Neural cell (in vitro differentiated cells): ENCODE measurements around the gene PTGR3. TPM values are rescaled to one million over a fixed set of nuclear protein-coding genes. Genes with fewer than 3 reads are reported as not detected.

Experiments
- H2AFZ ChIP-seq: fragments of 200-600, 300-800 bp; sonication (generic), shearing (Covaris generic); 2 replicates; pipeline ENCODE4 v1.6.0; 2014; ENCODE audit warnings: low read depth, mild to moderate bottlenecking, antibody characterized with exemption, low read length, moderate library complexity
- H3F3A ChIP-seq: fragments of 200-600 bp; shearing (Covaris generic); 2 replicates; pipeline ENCODE4 v1.6.1; 2016; ENCODE audit warnings: mild to moderate bottlenecking, moderate library complexity, mixed read lengths, antibody characterized with exemption, low read length; ENCODE audit not compliant: insufficient read depth, poor library complexity, severe bottlenecking
- H3K27ac ChIP-seq: fragments of 200-600, 300-800 bp; sonication (generic), shearing (Covaris generic); 2 replicates; pipeline ENCODE4 v1.5.1; 2014; ENCODE audit warnings: mild to moderate bottlenecking, low read length, moderate library complexity
- H3K27me3 ChIP-seq: fragments of 300-800, 200-600 bp; sonication (generic), shearing (Covaris generic); 2 replicates; pipeline ENCODE4 v1.6.0; 2014; ENCODE audit warnings: mild to moderate bottlenecking, low read depth, low read length, moderate library complexity; ENCODE audit not compliant: insufficient read depth
- H3K36me3 ChIP-seq: fragments of 300-800, 200-600 bp; sonication (generic), shearing (Covaris generic); 2 replicates; pipeline ENCODE4 v1.5.1; 2014; ENCODE audit warnings: mild to moderate bottlenecking, antibody characterized with exemption, low read length, moderate library complexity; ENCODE audit not compliant: insufficient read depth
- H3K4me2 ChIP-seq: fragments of 300-800, 200-600 bp; sonication (generic), shearing (Covaris generic); 2 replicates; pipeline ENCODE4 v1.6.0; 2014; ENCODE audit warnings: mild to moderate bottlenecking, low read length
- H3K4me3 ChIP-seq: fragments of 300-800, 200-600 bp; sonication (generic), shearing (Covaris generic); 2 replicates; pipeline ENCODE4 v1.5.1; 2014; ENCODE audit warnings: mild to moderate bottlenecking, low read length, moderate library complexity
- H3K79me2 ChIP-seq: fragments of 200-600 bp; shearing (Covaris generic); replicated peaks from 2 replicates; pipeline ENCODE4 v1.6.0; 2014; ENCODE audit warnings: mild to moderate bottlenecking, low read length, moderate library complexity; ENCODE audit not compliant: insufficient read depth
- H3K9ac ChIP-seq: fragments of 300-800, 200-600 bp; sonication (generic), shearing (Covaris generic); 2 replicates; pipeline ENCODE4 v1.6.1; 2016; ENCODE audit warnings: mild to moderate bottlenecking, low read length, mixed read lengths
- H3K9me2 ChIP-seq: fragments of 200-600 bp; shearing (Covaris generic); 2 replicates; pipeline ENCODE4 v1.6.1; 2016; ENCODE audit warnings: mild to moderate bottlenecking, low read length, mixed read lengths; ENCODE audit not compliant: insufficient read depth
- H3K9me3 ChIP-seq: fragments of 200-600, 300-800 bp; sonication (generic), shearing (Covaris generic); 2 replicates; pipeline ENCODE4 v1.6.1; 2016; ENCODE audit warnings: mild to moderate bottlenecking, mixed run types, low read length, moderate library complexity, mixed read lengths
- H4K20me1 ChIP-seq: fragments of 200-600 bp; shearing (Covaris generic); 2 replicates; pipeline ENCODE4 v1.6.1; 2016; ENCODE audit warnings: mild to moderate bottlenecking, mixed run types; ENCODE audit not compliant: insufficient read depth
- EP300 ChIP-seq: fragments of 450-650 bp; conservative IDR thresholded peaks from 2 replicates; pipeline ENCODE4 v1.6.1; 2014; ENCODE audit warnings: antibody characterized with exemption, mild to moderate bottlenecking, moderate library complexity; ENCODE audit not compliant: poor library complexity, severe bottlenecking
- EZH2 ChIP-seq: fragments of 200-600, 300-800 bp; shearing (Covaris generic), sonication (generic); IDR thresholded peaks from 2 replicates; pipeline ENCODE4 v1.6.1; 2014; ENCODE audit warnings: antibody characterized with exemption, low read length, borderline replicate concordance, mild to moderate bottlenecking; ENCODE audit not compliant: insufficient read depth, poor library complexity, severe bottlenecking
- MXI1 ChIP-seq: fragments of 450-650 bp; conservative IDR thresholded peaks from 2 replicates; pipeline ENCODE4 v1.6.1; 2014; ENCODE audit warnings: antibody characterized with exemption, mild to moderate bottlenecking; ENCODE audit not compliant: poor library complexity, severe bottlenecking
- RAD21 ChIP-seq: fragments of 450-650 bp; conservative IDR thresholded peaks from 2 replicates; pipeline ENCODE4 v1.6.1; 2014; ENCODE audit warnings: antibody characterized with exemption, mild to moderate bottlenecking, moderate library complexity
- SMC3 ChIP-seq: fragments of 450-650 bp; conservative IDR thresholded peaks from 2 replicates; pipeline ENCODE4 v1.6.1; 2014; ENCODE audit warnings: antibody characterized with exemption, mild to moderate bottlenecking, moderate library complexity; ENCODE audit not compliant: poor library complexity
- polyA plus RNA-seq: library from polyadenylated mRNA; depleted of rRNA; stranded (reverse); fragments of >200 nt; gene quantifications from 2 replicates; pipeline ENCODE4 v1.2.3, GENCODE V29; 2014
- TF ChIP-seq, protein P1 (sequence below): IDR thresholded peaks from 2 replicates; pipeline ENCODE4 v1.6.1; 2012; ENCODE audit warnings: borderline replicate concordance
- TF ChIP-seq, protein P2 (sequence below): fragments of 450-650 bp; IDR thresholded peaks from 2 replicates; pipeline ENCODE4 v1.5.1; 2014; ENCODE audit warnings: antibody characterized with exemption, mild to moderate bottlenecking, moderate library complexity; ENCODE audit not compliant: poor library complexity, severe bottlenecking

PTGR3 gene
- polyA plus RNA-seq, 1 donor from 2014 or later = 5.9 TPM

DNA sequence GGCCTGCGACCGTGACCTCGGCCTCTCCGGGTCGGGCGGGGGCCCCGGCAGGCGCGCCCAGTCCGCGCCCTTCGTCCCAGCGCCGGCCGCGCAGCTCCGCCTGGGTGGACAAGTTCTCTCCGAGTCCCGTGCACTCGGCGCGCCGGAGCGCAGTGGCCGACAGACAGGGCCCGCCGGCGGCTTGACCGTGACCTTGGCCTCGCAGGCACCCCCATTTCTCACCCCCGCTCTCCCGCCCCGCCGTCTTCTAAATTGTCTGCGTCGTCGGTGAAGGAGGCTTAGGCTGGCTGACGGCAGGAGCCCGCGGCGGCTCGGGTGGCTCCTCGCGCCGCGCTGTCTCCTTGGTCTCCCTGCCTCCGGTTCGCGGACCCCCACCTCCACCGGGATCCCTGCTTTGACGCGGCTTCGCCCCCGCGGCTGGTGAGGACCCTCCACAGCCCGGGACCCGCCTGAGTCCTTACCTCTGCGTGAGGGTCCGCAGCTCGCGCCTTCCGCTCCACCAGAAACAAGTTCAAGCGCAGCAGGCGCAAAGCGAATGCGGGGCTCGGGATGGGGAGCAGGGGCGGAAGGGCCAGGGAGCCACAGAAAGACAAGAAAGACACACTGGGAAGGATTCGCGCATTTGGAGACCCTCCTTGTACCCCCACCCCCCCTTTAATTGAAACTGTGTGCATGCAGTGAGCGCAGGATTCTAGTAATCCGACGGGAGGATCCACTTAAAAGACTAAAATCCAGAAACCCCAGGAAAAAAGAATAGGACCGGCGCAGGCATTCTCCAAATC lies 4.0 kb downstream of the PTGR3 start:
- Histone ChIP-seq H4K20me1 (peaks cover 5% of the 10 kb centered on the region), H3K9me3 (no peaks in the 10 kb centered on the region), H3F3A (peaks cover 4% of the 10 kb centered on the region), H3K4me2 (no peak overlapping the region), H3K9ac (no peak overlapping the region), H2AFZ (no peak overlapping the region), H3K79me2 (peaks cover 25% of the 10 kb centered on the region), H3K4me3 (peak overlapping the region; percentile 29), H3K9me2 (no peaks in the 10 kb centered on the region), H3K27me3 (peaks cover 75% of the 10 kb centered on the region), H3K36me3 (no peaks in the 10 kb centered on the region), H3K27ac (no peak overlapping the region)
- TF ChIP-seq EZH2 (peak; percentile 59), MXI1 (no peak)
- TF ChIP-seq, protein P1, sequence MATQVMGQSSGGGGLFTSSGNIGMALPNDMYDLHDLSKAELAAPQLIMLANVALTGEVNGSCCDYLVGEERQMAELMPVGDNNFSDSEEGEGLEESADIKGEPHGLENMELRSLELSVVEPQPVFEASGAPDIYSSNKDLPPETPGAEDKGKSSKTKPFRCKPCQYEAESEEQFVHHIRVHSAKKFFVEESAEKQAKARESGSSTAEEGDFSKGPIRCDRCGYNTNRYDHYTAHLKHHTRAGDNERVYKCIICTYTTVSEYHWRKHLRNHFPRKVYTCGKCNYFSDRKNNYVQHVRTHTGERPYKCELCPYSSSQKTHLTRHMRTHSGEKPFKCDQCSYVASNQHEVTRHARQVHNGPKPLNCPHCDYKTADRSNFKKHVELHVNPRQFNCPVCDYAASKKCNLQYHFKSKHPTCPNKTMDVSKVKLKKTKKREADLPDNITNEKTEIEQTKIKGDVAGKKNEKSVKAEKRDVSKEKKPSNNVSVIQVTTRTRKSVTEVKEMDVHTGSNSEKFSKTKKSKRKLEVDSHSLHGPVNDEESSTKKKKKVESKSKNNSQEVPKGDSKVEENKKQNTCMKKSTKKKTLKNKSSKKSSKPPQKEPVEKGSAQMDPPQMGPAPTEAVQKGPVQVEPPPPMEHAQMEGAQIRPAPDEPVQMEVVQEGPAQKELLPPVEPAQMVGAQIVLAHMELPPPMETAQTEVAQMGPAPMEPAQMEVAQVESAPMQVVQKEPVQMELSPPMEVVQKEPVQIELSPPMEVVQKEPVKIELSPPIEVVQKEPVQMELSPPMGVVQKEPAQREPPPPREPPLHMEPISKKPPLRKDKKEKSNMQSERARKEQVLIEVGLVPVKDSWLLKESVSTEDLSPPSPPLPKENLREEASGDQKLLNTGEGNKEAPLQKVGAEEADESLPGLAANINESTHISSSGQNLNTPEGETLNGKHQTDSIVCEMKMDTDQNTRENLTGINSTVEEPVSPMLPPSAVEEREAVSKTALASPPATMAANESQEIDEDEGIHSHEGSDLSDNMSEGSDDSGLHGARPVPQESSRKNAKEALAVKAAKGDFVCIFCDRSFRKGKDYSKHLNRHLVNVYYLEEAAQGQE = no peak
- TF ChIP-seq, protein P2, sequence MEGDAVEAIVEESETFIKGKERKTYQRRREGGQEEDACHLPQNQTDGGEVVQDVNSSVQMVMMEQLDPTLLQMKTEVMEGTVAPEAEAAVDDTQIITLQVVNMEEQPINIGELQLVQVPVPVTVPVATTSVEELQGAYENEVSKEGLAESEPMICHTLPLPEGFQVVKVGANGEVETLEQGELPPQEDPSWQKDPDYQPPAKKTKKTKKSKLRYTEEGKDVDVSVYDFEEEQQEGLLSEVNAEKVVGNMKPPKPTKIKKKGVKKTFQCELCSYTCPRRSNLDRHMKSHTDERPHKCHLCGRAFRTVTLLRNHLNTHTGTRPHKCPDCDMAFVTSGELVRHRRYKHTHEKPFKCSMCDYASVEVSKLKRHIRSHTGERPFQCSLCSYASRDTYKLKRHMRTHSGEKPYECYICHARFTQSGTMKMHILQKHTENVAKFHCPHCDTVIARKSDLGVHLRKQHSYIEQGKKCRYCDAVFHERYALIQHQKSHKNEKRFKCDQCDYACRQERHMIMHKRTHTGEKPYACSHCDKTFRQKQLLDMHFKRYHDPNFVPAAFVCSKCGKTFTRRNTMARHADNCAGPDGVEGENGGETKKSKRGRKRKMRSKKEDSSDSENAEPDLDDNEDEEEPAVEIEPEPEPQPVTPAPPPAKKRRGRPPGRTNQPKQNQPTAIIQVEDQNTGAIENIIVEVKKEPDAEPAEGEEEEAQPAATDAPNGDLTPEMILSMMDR = no peak

DNA sequence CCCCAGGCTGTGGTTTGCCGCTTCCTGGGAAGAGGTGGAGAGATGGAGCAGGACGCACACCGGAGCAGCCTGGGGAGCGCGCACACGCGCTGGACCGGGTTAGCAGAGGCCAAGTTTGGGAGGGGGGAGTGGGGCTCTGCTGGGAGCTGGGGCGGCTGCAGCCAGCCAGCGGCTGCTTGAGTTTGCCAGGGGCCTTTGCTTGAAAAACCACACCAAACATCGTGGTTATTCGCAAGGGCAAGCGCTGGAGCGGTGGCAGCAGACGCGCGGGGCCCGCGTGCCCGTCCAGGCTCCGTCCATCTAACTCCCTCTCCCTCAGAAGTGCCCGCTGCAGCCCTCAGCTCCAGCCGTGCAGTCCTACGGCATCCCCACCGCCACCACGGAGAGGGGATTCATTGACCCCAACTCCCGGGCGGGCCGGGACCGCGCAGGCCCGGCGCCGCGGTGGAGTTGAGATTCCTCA lies 4.6 kb downstream of the PTGR3 start:
- Histone ChIP-seq H2AFZ (no peak overlapping the region), H3K79me2 (peaks cover 25% of the 10 kb centered on the region), H3K4me3 (peak overlapping the region; percentile 29), H3K4me2 (no peak overlapping the region), H3K27ac (no peak overlapping the region), H3K9me3 (no peaks in the 10 kb centered on the region), H4K20me1 (peaks cover 5% of the 10 kb centered on the region), H3F3A (no peaks in the 10 kb centered on the region), H3K9ac (no peak overlapping the region), H3K9me2 (no peaks in the 10 kb centered on the region), H3K36me3 (no peaks in the 10 kb centered on the region), H3K27me3 (peaks cover 71% of the 10 kb centered on the region)
- TF ChIP-seq EZH2 (peak; percentile 83), MXI1 (no peak)

DNA sequence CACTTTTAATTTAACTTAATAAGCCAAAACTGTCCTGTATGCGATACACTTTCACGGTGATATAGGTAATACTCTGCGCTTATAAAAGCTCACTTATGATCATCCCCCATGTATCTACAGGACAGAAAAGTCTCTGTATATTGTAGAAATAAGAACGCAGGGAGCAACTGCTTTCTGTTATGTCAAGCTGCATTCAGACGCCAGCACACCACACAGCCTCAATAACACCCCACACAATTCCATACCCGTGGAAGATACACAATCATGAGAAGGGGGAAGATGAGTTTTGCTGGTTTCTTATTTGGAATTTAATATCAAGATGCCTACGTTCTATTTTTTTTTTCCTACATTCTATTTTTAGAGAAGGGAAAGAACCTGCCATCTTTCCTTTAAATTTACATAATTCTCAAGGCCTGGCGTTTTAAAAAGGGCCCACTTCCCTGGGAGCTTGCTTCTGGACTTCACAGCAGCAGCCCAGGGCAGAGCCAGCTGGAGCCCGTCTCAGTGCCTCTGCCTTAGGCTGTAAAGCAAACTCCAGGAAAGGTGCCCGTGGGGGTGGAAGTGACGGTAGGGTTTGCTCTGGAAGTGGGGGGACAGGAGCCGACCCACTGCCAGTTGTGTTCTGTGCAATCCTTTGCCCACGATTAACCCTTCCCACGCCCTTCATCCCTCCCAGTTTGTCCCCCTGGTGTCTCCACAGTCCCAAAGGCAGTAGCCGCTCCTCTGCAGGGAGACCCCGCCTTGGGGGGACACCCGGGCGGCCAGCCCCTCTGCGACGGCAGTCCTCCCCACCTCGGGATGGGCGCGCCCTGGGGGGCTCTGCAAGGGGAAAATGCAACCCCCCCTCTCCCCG lies 5.3 kb downstream of the PTGR3 start:
- TF ChIP-seq EZH2 = no peak
- TF ChIP-seq EP300 = no peak
- no peak for TF ChIP-seq SMC3
- TF ChIP-seq, protein P2 = no peak
- TF ChIP-seq, protein P1 = no peak
- no peak for TF ChIP-seq RAD21
- no peak overlapping the region for H3K9ac ChIP-seq
- H3K4me3 ChIP-seq = no peak overlapping the region
- no peaks in the 10 kb centered on the region for H3K9me2 ChIP-seq
- no peaks in the 10 kb centered on the region for H3K9me3 ChIP-seq
- peaks cover 5% of the 10 kb centered on the region for H4K20me1 ChIP-seq
- H3K36me3 ChIP-seq = no peaks in the 10 kb centered on the region
- no peak overlapping the region for H2AFZ ChIP-seq
- peaks cover 71% of the 10 kb centered on the region for H3K27me3 ChIP-seq
- no peak overlapping the region for H3K4me2 ChIP-seq
- no peak overlapping the region for H3K27ac ChIP-seq
- H3F3A ChIP-seq = no peaks in the 10 kb centered on the region
- H3K79me2 ChIP-seq = peaks cover 25% of the 10 kb centered on the region
